Adipocyte (in vitro differentiated cells): ENCODE measurements around the gene CHSY1.

Experiments
- DNase-seq: peaks from one replicate; pipeline ENCODE4 v3.0.0-alpha.2; 2015; ENCODE audit warnings: low read depth
- H3K27me3 ChIP-seq: replicated peaks from 2 replicates; pipeline ENCODE4 v1.7.0; 2013; ENCODE audit warnings: mild to moderate bottlenecking, low read length, moderate library complexity; ENCODE audit not compliant: control insufficient read depth, insufficient read depth
- H3K36me3 ChIP-seq: 2 replicates; pipeline ENCODE4 v1.7.0; 2013; ENCODE audit warnings: low read length, mild to moderate bottlenecking, moderate library complexity; ENCODE audit not compliant: control insufficient read depth, insufficient read depth, severe bottlenecking
- H3K4me1 ChIP-seq: 2 replicates; pipeline ENCODE4 v1.7.0; 2013; ENCODE audit warnings: mild to moderate bottlenecking, low read length, moderate library complexity; ENCODE audit not compliant: control insufficient read depth, insufficient read depth
- H3K4me3 ChIP-seq: 2 replicates; pipeline ENCODE4 v1.7.0; 2013; ENCODE audit warnings: mild to moderate bottlenecking, low read length, moderate library complexity
- H3K9ac ChIP-seq: 2 replicates; pipeline ENCODE4 v1.7.0; 2013; ENCODE audit warnings: mild to moderate bottlenecking, low read length, moderate library complexity
- H3K9me3 ChIP-seq: 2 replicates; pipeline ENCODE4 v1.7.0; 2013; ENCODE audit warnings: mild to moderate bottlenecking, low read length, moderate library complexity; ENCODE audit not compliant: control insufficient read depth

CHSY1 gene

GRCh38 chr15:101152914-101153313 lies 98.9 kb downstream of the CHSY1 start:
- DNase-seq, result no peak
- Histone ChIP-seq H3K9ac (no peak overlapping the region), H3K27me3 (no peaks in the 10 kb centered on the region), H3K36me3 (no peaks in the 10 kb centered on the region), H3K9me3 (no peaks in the 10 kb centered on the region), H3K4me3 (no peak overlapping the region), H3K4me1 (no peaks in the 10 kb centered on the region)

- Histone ChIP-seq H3K4me3 (no peak overlapping the region), H3K9me3 (no peaks in the 10 kb centered on the region), H3K36me3 (no peaks in the 10 kb centered on the region), H3K9ac (no peak overlapping the region), H3K4me1 (no peaks in the 10 kb centered on the region), H3K27me3 (no peaks in the 10 kb centered on the region)
- no peak for DNase-seq
Measured at GRCh38 chr15:101151288-101151687, 100.6 kb downstream of the CHSY1 start.

- H3K27me3 ChIP-seq, result no peaks in the 10 kb centered on the region
- H3K4me1 ChIP-seq, result no peaks in the 10 kb centered on the region
- H3K9me3 ChIP-seq, result no peaks in the 10 kb centered on the region
- DNase-seq, result no peak
- no peaks in the 10 kb centered on the region for H3K36me3 ChIP-seq
- H3K9ac ChIP-seq, result no peak overlapping the region
- no peak overlapping the region for H3K4me3 ChIP-seq
Measured at GRCh38 chr15:101150723-101151040, 101.2 kb downstream of the CHSY1 start.

GRCh38 chr15:101149864-101150722 lies 101.8 kb downstream of the CHSY1 start:
- DNase-seq, result no peak

DNA sequence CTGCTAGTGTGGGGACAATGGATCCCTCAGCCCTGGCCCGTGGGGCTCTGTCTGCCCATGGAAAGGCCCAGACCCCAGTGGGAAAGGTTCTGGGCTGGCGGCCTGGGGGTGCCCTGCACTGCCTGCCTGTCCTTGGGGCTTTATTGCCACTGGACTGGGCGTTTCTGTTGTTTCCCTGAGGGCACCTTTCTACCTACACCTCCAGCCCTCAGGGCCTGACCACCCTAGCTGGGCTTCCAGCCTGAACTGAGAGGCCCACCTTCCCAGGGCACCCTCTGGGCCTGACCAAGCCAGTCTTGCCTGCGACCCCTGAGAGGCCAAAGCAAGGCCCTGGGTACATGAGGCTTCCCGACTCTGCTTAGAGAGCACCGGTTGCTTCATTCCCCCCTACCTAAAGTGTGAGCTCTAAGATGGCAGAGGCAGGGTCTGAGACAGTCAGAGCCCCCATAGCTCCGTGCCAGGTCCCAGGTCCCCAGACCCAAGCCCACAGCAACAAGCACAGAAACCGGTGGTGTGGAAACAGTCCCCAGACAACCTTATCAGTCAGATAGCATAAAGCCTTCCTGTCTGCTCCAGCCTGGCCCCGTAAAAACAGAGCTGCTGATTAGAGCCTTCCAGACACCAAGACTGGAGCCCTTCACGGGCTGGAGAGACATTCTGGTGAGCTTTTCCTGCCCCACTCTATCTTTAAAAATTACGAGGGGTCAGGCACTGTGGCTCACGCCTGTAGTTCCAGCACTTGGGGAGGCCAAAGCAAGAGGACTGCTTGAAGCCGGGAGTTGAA lies 102.8 kb downstream of the CHSY1 start:
- Histone ChIP-seq H3K9me3 (no peaks in the 10 kb centered on the region), H3K4me1 (no peaks in the 10 kb centered on the region), H3K36me3 (no peaks in the 10 kb centered on the region), H3K9ac (no peak overlapping the region), H3K4me3 (no peak overlapping the region), H3K27me3 (no peaks in the 10 kb centered on the region)
- DNase-seq, result no peak

More at GRCh38 chr15:101149864-101150722, 101.8 kb downstream of the CHSY1 start:
- H3K9ac ChIP-seq, result no peak overlapping the region
- H3K9me3 ChIP-seq, result no peaks in the 10 kb centered on the region
- H3K36me3 ChIP-seq, result no peaks in the 10 kb centered on the region
- H3K4me3 ChIP-seq, result no peak overlapping the region
- no peaks in the 10 kb centered on the region for H3K4me1 ChIP-seq
- no peaks in the 10 kb centered on the region for H3K27me3 ChIP-seq

DNA sequence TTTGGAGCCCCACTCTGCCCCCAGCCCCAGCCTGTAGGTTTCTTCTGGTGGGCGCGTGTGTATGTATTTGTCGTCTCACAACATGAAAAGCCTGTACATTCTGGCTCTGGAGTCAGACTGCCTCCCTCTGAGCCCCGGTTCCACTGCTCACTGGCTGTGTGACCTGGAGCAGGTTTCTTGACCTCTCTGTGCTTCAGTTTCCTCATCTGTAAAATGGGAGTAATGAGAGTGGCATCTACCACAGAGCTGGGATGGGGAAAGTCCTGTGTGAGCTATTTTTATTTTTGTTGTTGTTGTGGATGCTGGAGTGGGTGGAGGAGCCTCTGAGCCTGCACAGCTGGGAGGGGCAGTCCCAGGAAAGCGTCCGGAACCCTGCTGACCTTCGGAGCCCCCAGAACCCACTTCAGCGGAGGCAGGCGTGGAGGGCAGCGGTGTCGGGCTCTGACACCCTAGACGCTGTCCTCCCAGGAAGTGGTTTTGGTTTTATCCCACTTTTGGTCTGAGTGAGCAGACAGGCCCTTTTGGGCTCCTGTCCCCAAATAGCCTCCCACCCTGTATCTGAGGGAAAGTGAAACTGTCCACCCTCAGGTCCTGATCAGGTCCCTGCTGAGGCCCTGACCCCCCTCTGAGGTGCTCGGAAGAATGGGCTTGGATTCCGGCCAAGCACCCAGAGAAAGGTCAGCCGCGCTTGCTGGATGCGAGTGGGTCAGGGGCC lies 103.5 kb downstream of the CHSY1 start:
- Histone ChIP-seq H3K4me3 (no peak overlapping the region), H3K9ac (no peak overlapping the region), H3K27me3 (no peaks in the 10 kb centered on the region), H3K9me3 (no peaks in the 10 kb centered on the region), H3K36me3 (no peaks in the 10 kb centered on the region), H3K4me1 (no peaks in the 10 kb centered on the region)
- DNase-seq, result no peak

- Histone ChIP-seq H3K36me3 (no peaks in the 10 kb centered on the region), H3K27me3 (no peaks in the 10 kb centered on the region), H3K4me1 (no peaks in the 10 kb centered on the region), H3K4me3 (no peak overlapping the region), H3K9ac (no peak overlapping the region), H3K9me3 (no peaks in the 10 kb centered on the region)
- DNase-seq, result no peak
Measured at GRCh38 chr15:101147181-101147580, 104.7 kb downstream of the CHSY1 start.

DNA sequence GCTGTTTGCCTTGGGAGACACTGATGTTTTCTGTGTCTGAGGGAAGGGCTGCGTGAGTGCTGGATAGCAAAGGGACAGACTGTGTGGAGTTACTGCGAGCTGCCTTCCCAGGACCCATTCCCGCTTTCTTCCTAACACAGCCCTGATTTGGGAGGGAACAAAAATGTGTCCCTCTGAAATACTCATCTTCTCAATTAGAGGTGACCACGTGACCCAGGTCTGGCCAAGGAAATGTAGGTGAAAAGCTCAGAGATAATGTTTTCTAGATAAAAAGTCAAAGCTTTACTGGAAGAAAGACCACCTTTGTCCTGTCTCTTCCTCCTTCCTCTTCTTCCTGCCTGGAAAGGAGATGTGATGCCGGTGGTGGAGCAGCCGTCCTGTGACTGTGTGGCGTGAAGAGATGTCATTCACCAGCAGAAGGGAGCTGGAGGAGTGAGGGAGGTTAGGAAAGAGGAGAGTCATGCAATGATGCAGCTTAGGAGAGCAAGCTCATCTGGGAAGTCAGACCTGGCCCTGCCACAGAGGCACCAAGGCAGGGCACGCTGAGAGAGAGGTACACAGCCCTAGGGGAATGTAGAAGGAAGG lies 105.6 kb downstream of the CHSY1 start:
- Histone ChIP-seq H3K4me1 (no peaks in the 10 kb centered on the region), H3K9ac (no peak overlapping the region), H3K27me3 (no peaks in the 10 kb centered on the region), H3K9me3 (no peaks in the 10 kb centered on the region), H3K36me3 (no peaks in the 10 kb centered on the region), H3K4me3 (no peak overlapping the region)
- DNase-seq, result no peak

DNA sequence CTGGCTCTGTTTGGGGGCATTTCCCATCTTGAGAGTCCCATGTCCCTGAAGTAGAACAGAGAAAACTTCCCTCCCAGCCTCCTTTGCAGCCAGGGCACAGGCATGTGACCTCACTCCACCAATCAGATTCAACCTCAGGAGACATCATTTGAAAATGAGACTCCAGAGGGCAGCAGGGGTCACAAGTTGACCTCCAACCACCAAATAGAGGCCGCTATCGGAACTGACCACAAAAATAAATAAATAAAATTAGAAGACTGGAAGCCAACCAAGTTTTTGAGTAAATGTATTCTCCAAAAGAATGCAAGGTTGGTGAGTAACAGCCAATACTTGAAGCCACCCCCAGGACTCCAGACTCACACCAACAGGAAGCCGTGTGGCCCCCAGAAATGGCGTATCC lies 106.5 kb downstream of the CHSY1 start:
- H3K36me3 ChIP-seq, result no peaks in the 10 kb centered on the region
- H3K9me3 ChIP-seq, result no peaks in the 10 kb centered on the region
- DNase-seq, result no peak
- H3K4me1 ChIP-seq, result no peaks in the 10 kb centered on the region
- no peak overlapping the region for H3K4me3 ChIP-seq
- no peak overlapping the region for H3K9ac ChIP-seq
- no peaks in the 10 kb centered on the region for H3K27me3 ChIP-seq

- no peaks in the 10 kb centered on the region for H3K36me3 ChIP-seq
- DNase-seq, result no peak
- no peak overlapping the region for H3K9ac ChIP-seq
- H3K4me3 ChIP-seq, result no peak overlapping the region
- no peaks in the 10 kb centered on the region for H3K4me1 ChIP-seq
- no peaks in the 10 kb centered on the region for H3K9me3 ChIP-seq
- H3K27me3 ChIP-seq, result no peaks in the 10 kb centered on the region
Measured at GRCh38 chr15:101143321-101143720, 108.5 kb downstream of the CHSY1 start.

GRCh38 chr15:101142711-101143110 lies 109.1 kb downstream of the CHSY1 start:
- no peaks in the 10 kb centered on the region for H3K9me3 ChIP-seq
- no peaks in the 10 kb centered on the region for H3K36me3 ChIP-seq
- no peak overlapping the region for H3K9ac ChIP-seq
- H3K27me3 ChIP-seq, result no peaks in the 10 kb centered on the region
- DNase-seq, result no peak
- no peak overlapping the region for H3K4me3 ChIP-seq
- no peaks in the 10 kb centered on the region for H3K4me1 ChIP-seq
